Coronary artery (tissue), 2 donors: ENCODE results near the gene ATXN1.

Source experiments
- DNase-seq: peaks from one replicate; pipeline ENCODE4 v3.0.0-alpha.2; 2017; ENCODE audit warnings: low spot score
- H3K27ac ChIP-seq, 2 donors: fragments of 200-600 bp; sonication (generic); one replicate each; pipeline ENCODE4 v1.5.1; 2016 to 2019
- H3K4me3 ChIP-seq: fragments of 200-600 bp; sonication (generic); 2 replicates; pipeline ENCODE4 v1.5.1; 2016; ENCODE audit warnings: mild to moderate bottlenecking, moderate library complexity
- CTCF ChIP-seq: fragments of 200-600 bp; sonication (generic); IDR thresholded peaks from one replicate; pipeline ENCODE4 v1.5.1; 2019; ENCODE audit warnings: antibody characterized with exemption

Gene ATXN1

GRCh38 chr6:16782278-16782677, 21.0 kb upstream of the ATXN1 start:
- no peak overlapping the region for H3K27ac ChIP-seq
- no peak for DNase-seq
- TF ChIP-seq CTCF = no peak
- H3K4me3 ChIP-seq = no peak overlapping the region

GRCh38 chr6:16781348-16782169, 20.3 kb upstream of the ATXN1 start:
- no peak for TF ChIP-seq CTCF
- H3K27ac ChIP-seq = no peak overlapping the region
- no peak overlapping the region for H3K4me3 ChIP-seq
- no peak for DNase-seq

- no peak for DNase-seq
- H3K4me3 ChIP-seq = no peak overlapping the region
- H3K27ac ChIP-seq = no peak overlapping the region
- no peak for TF ChIP-seq CTCF
These were observed 17.3 kb upstream of the ATXN1 start for GRCh38 chr6:16778521-16778920.

GRCh38 chr6:16777794-16778193, 16.5 kb upstream of the ATXN1 start:
- Histone ChIP-seq H3K27ac (no peak overlapping the region), H3K4me3 (no peak overlapping the region)
- no peak for DNase-seq
- no peak for TF ChIP-seq CTCF

GRCh38 chr6:16776394-16777017, 15.2 kb upstream of the ATXN1 start:
- no peak for TF ChIP-seq CTCF
- Histone ChIP-seq H3K4me3 (no peak overlapping the region), H3K27ac (no peak overlapping the region)
- DNase-seq = no peak

- Histone ChIP-seq H3K4me3 (no peak overlapping the region), H3K27ac (no peak overlapping the region)
- no peak for DNase-seq
- TF ChIP-seq CTCF = no peak
These were observed 13.2 kb upstream of the ATXN1 start for GRCh38 chr6:16774437-16774836.

- no peak for TF ChIP-seq CTCF
- no peak for DNase-seq
- Histone ChIP-seq H3K27ac (no peak overlapping the region), H3K4me3 (no peak overlapping the region)
These were observed 12.1 kb upstream of the ATXN1 start for GRCh38 chr6:16773362-16773761.
